Stimulated activated CD8-positive, alpha-beta memory T cell treated with anti-CD3 and anti-CD28 coated beads, Interleukin-7, amount 100 ng/mL, for 24 hours (primary cell): ENCODE data around the gene FHIT.
"Not testable (repeated sequence)": the region's sequence is repeated elsewhere in the genome, so short reads cannot be mapped to it uniquely, and the experiment has no call there.

ENCODE experiments used
- DNase-seq: peaks from one replicate; pipeline ENCODE4 v3.0.0-alpha.2; 2020; ENCODE audit warnings: low read depth

Gene FHIT

DNA sequence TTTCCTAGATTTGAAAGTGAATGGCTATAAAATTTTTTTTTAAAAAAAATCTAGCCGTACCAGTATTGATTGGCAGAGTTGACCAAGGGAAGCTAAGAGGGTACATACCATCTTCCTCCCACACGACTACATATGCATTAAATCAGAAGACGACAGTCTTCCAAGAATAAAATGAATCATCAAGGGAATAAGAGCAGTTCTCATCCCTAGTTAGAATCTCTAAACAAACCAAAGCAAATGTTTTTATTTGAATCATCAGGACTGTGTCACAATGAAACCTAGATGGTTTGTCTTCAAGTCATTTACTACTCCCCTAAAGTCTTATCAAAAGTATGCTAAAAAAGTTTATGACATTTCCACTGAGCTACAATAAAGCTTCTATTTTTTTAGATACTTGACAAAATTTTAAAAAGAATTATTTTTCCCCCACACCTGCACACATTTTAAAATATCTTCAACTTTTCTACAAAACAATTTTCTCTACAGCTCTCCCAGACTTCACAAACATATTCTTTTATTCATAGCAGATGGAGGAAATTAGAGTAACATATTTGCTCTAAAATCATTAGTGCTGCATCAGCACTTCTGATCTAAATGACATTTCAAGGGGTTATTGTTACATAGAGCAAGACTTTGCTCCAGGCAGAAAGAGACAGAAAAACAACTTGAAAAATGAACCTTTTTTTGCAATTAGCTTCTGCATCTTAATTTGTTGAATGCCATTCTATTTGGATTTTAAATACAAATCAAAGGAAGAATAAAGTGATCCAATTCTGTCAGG is 547.1 kb downstream of the FHIT start:
- no peak for DNase-seq

DNA sequence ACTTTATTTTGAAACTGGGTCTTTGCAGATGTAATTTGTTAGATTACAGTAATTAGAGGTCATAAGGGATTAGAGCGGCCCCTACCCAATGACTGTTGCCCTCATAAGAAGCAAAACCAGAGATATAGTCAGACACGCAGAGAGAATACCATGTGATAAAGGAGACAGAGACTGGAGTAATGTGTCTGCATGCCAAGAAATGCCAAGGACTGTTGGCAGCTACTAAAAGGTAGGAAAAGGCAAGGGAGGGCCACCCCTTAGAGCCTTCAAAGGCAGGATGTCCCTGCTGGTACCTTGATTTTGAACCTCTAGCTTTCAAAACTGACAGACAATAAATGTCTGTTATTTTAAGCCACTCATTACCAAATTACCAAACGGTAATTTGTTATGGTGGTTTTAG is 548.2 kb downstream of the FHIT start:
- no peak for DNase-seq

DNA sequence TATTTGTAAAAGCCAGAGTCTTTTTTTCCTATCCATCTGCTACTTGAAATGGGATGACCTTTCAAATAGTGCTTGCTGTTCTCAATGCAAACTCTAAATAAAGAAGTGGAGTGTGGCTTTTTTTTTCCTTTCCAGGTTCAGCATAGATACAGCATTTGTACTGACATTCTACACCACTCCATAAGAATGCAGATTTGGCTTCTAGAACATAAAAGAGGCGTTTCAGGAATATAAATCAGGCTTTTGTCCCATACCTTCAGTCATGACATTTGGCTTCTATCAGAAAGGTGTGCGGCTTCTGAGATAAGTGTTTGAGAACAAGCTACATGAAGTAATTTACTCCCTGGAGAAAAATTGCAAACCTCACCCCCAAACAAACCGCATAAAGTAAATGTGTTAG is 553.1 kb downstream of the FHIT start:
- DNase-seq, result no peak

DNA sequence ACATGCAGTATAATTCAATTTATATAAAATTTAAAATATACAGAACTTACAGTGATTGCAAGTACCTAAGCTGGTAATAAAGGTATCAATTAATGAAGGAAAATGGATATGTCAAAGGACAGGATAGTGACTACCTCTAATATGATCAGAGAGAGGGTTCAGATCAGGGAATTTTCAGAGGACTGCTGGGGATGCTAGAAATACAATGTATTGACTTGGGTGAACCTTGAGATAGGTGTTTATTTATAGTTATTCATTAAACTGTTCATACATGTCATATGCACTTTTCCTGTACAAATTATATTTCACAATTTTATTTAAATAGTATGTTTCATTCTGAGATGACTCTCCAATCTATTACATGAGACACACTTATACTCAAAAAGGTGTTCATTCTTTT is 554.1 kb downstream of the FHIT start:
- no peak for DNase-seq

DNA sequence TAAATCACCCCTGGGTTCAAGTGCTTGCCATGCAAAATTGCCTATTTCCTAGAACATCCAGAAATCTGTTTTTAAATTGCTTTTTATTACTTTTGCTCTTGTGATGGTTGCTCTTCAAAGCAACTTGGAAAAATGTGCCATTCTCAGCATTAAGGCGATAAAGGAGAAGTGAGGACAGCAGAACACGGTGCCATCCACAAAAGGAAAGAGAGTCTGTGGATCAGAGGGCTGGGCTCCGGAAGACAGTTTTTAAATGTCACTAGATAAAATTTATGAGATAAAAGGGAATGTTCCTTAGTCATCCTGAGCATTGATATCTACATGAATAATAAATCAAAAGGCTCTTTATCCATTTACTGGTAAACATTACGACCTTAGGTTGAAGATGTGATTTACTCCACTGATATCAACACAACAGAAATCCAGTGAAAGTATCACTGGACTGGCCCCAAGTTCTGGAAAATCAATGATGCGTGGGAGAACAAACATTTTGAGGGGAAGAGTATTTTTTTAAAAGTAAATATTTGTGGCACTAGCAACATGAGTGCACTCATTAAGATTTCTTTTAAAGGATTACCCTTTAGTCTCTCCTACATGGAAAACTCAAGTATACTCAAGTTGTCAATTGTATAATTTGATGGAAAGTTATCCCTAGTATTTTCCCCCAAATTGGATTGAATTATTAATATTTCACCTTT is 554.7 kb downstream of the FHIT start:
- no peak for DNase-seq

- no peak for DNase-seq
These were observed 575.8 kb downstream of the FHIT start for GRCh38 chr3:60675424-60675823.

GRCh38 chr3:60674870-60675269 is 576.4 kb downstream of the FHIT start:
- DNase-seq, result no peak

- DNase-seq, result no peak
These were observed 578.1 kb downstream of the FHIT start for GRCh38 chr3:60673123-60673522.

- DNase-seq, result not testable (repeated sequence)
These were observed 578.9 kb downstream of the FHIT start for GRCh38 chr3:60672337-60672736.

GRCh38 chr3:60669636-60670035 is 581.6 kb downstream of the FHIT start:
- no peak for DNase-seq

DNA sequence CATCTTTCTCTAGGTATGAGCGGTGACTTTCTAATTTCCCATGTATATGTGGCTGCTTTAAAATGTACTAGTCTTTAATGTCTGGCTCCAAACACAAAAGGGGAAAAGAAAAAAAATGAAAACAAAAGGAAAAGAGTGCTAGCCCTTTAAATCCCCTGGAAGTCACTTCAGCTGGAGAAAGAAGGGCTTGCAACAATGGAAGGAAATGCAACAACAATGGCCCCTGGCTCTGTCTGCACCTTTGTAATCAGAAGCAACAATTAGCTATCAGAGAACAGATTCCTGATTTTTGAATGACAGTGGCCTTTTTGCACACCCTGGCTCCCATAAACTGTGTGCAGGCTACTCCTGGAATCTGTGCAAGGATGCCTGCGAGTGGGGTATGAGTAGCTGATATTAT is 591.2 kb downstream of the FHIT start:
- no peak for DNase-seq

DNA sequence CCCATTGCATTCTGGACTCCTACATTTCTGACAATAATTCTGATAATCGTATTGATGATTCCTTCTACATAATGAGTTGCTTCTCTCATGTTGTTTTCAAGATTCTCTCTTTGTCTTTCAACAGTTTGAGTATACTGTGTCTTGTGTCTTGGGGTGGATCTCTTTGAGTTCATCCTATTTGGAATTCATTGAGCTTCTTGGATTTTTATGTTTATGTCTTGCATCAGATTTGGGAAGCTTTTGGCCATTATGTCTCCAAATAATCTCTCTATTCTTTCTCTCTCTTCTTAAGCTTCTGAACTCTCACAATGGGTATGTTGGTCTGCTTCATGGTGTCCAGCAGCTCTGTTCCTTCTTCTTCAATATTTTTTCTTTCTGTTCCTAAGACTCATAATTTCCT is 592.2 kb downstream of the FHIT start:
- no peak for DNase-seq

DNA sequence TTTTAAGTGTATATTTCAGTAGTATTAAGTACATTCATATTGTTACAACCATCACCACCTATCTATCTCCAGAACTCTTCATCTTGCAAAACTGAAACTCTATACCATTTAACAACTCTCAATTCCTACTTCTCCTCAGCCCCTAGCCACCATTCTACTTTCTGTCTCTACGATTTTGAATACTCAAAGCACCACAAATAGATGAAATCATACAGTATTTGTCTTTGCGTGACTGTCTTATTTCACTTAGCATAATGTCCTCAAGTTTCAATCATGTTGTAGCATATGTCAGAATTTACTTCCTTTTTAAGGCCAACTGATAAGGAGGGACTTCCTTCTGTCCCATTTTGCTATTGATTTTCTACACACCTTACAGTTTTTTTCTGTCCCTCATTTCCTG is 593.3 kb downstream of the FHIT start:
- no peak for DNase-seq

GRCh38 chr3:60652829-60653228 is 598.4 kb downstream of the FHIT start:
- no peak for DNase-seq

DNA sequence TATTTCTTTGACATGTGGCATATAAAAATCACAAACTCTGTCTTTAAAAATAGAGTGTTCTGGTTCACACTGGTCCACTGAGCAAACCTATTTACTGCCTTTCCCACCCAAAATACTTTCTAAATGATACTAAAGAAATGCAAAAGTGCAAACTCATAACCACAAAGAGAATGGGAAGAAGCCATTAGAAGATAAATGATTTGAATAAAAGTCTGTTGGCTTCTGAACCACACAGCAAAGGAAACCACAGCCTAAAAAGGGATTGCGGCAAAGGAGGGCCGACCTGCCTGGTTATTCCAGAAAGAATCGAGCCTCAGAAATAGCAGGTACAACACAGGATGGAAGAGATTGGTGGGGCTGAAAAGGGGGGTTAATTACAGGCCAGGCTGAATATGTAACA is 599.5 kb downstream of the FHIT start:
- no peak for DNase-seq

DNA sequence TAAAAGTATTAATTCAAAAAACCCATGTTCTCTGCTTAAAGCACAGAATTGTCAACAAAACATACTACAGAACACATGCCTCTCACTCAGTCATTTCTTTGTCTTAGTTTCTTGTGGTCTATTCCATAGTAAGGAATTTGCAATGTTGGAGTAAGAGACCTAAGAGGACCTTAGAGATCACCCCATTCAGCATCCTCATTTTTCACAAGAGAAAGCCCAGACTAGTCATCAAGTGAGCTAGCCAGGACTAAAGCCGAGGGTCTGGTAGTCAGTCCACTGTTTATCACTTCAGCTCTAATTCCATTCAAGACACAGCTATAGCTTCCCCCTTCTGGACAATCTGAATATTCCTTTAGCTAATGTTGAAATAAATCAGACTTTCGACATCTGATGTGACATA is 601.1 kb downstream of the FHIT start:
- DNase-seq, result no peak

GRCh38 chr3:60645801-60646200 is 605.5 kb downstream of the FHIT start:
- no peak for DNase-seq

DNA sequence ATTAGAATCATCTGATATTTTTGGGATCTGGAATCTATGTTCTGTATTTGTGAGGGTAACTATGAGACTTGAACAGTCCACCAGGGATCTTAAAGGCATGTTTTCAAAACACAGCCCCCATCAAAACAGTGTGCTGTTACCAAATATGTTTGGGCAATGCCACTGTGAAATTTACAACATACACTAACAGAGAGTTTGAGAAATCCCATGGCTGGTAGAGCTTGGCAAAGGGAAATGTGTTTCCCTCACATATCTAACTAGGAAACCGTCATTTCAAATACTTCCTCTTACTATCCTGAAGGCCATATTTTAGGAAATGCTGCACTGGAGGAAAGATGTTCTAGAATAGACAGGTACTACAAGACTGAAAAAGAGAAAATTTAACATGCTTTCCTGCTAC is 607.4 kb downstream of the FHIT start:
- DNase-seq, result no peak

DNA sequence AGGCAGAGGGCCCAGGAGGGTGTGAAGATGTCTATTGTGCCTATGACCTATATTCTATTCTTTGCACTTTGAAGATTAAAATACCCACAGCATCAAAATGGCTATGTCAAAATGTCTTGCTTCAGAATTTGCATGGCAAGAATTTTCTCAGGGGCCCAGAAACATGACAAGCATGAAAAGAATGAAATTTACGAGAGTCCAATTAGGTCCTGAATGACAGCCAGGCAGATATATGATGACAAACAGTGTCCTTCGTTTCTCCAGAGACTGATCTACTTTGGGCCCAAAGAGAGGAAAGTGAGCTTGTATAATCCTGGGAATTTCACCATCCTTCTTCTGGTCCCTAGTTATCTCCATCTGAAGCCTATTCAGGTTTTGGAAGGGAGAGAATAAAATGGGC is 609.9 kb downstream of the FHIT start:
- DNase-seq, result no peak

- DNase-seq, result no peak
These were observed 614.4 kb downstream of the FHIT start for GRCh38 chr3:60636846-60637245.

DNA sequence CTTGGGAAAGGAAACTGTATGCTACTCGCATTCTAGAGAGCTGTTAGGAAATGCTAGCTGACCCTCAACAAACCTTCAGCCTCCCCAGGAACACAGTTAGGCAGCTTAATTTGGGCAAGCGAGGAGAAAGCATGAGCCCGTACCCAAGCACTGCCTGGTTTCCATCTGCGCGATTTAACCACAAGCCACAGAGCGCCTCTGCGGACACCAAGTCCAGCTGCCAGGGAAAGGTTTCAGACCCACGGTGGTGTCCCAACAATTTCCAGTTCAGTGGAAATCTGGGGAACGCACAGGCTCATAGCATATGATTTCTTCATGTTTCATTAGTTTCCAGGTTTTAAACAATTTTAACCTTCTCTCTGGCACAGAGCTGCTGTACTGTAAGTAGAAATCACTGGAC is 617.6 kb downstream of the FHIT start:
- no peak for DNase-seq

GRCh38 chr3:60631509-60631908 is 619.7 kb downstream of the FHIT start:
- no peak for DNase-seq

DNA sequence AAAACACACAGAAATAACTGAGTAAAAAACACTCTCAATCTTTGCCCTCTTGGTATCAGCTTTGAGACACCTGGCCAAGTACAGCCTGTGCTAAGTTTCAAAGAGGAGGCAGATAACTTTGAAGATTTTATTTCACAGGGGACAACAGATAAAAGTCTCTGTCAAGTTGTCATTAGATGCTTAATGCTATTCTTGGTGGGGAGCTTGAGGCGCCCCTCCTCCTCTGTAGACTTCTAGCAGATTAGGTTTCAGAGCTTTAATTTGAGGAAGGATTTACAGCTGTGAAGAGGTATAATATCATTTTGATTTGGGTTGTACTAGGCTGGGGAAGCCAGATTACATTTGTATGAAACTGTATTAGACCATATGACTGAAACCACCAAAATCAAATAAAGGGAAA is 620.3 kb downstream of the FHIT start:
- no peak for DNase-seq

DNA sequence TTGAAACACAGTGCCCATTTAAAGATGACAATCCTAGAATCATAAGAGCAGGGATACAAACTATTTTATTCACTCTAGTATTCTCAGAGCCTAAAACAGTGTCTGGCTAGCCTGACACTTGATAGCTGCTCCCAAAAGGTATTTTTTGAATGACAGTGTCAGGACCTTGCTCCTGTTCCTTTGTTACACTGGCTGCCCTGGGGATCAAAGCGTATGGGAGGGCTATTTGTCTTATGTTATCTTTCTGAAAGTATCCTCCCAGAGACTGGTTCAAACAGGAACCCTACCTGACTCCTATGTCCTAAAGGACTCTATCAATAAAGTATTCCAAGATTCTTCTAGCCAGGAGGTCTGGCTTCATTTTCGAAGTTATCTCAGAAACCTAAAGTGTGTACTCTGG is 621.4 kb downstream of the FHIT start:
- DNase-seq, result no peak
